Islet precursor cell (in vitro differentiated cells): ENCODE results near the gene ALX3.

Experiments
- DNase-seq: peaks from one replicate; pipeline ENCODE4 v3.0.0-alpha.2; 2018

The ALX3 gene

DNA sequence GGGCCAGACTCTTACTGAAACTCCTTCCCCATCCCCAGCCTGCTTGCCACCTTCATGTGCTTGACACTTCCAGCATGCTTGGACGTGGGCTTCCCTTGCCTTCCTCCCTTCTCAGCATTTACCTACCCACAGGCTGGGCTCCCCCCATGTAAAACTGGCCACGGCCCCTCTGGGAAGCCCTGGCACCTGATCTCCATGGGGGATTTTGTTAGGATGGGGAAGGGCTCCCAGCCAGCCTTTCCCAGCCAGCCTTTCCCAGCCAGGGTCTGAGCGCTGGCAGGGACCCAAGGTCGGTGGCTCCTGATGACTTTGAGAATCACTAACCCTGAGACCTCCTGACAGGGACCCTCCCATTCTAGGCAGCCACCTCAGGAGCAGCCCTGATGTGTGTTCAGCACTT lies 6.7 kb downstream of the ALX3 start:
- DNase-seq, result no peak

DNA sequence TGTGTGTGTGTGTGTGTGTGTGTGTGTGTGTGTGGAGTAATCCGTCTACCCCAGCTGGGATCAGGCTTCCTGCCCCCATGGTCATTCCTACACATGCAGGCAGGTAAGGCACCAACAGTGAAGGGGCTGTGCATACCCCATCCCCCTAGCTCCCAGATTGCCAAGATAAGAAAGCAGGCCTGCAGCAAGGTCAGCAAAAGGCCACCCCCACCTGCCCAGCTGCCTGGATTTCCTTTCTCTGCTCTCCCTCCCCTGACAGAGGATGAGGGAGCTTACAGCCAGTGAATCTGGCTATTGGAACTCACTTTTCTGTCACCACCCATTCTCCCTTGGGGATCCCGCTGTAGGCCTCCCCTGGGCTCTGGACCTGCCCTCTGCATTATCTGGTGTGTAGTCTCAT lies 7.9 kb downstream of the ALX3 start:
- DNase-seq, result peak; percentile 72

DNA sequence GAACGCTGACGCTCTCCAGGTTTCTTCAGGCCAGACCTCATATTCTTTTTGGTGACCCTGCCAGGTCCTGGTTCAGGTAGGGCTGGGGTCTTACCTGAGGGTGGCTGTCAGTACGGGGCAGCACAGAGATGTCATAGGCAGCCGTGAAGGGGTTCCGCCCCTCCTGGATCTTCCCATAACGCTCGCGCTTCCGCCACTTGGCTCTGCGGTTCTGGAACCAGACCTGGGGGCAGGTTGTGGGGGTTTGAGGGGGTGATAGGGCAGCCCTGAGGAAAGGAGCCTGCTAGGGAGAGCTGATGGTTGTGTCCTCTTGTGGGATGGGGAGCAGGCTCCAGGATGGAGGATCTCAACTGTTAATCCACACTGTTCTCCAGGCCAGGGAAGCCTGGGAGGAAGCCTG lies 9.1 kb downstream of the ALX3 start:
- DNase-seq, result no peak

DNA sequence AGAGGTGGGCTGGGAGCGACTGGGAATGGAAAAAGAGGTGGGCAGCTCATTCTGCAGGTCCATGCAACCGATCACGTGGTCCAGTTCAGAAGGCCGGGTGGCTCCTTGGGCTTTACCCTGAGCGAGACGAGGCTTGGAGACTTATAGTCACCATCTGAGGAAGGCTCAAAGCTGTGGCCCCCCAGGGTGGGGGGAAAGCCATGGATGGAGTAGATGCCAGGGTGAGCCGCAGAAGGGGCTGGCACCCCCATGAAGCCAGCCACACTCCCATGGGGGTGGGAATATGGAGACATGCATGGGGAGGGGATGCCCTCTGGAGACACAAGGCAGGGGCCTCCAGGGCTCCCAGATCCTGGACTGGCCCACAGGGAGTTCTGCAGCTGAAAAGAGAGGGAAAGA lies 9.8 kb downstream of the ALX3 start:
- no peak for DNase-seq

- DNase-seq, result peak; percentile 71
These were observed 10.3 kb downstream of the ALX3 start for GRCh38 chr1:110060034-110060661.

GRCh38 chr1:110059133-110059863 lies 11.2 kb downstream of the ALX3 start:
- peak; percentile 94 for DNase-seq

- no peak for DNase-seq
These were observed 11.9 kb downstream of the ALX3 start for GRCh38 chr1:110058591-110058990.

GRCh38 chr1:110057963-110058518 lies 12.4 kb downstream of the ALX3 start:
- peak; percentile 76 for DNase-seq

DNA sequence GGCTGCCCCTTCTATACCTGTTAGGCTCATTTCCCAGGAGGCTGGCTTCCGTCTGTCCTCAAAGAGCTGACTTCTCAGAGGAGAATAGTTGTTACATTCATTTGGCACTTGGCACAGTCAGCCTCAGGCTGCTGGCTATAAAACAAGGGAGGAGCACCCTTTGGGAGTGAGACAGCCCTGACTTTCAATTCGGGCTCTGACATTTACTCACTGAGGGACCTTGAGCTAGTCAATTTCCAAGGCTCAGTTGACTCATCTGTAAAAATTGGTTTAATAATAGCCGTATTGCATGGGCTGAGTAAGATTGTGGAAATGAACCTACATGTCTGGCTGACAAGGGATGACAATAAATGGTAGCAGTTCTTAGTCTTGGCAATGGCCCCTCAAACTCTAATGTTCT lies 13.7 kb downstream of the ALX3 start:
- DNase-seq, result no peak

DNA sequence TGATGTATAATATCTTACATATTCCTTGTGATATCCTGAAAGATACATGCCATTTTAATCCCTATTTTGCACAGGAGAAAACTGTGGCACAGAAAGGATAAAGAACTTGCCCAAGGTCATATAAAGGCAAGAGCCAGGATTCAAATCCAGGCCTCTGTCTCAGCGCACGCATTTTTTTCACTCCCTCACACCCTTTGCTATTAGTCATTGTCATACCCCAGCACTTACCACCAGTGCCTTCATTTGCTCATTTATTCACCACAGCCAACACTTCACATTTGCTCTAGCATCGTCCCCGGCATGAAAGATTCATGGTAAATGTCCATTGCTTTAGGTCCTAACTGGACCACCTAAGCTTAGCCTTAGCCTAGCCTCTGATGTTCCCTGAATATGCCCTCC lies 14.2 kb downstream of the ALX3 start:
- DNase-seq, result no peak

DNA sequence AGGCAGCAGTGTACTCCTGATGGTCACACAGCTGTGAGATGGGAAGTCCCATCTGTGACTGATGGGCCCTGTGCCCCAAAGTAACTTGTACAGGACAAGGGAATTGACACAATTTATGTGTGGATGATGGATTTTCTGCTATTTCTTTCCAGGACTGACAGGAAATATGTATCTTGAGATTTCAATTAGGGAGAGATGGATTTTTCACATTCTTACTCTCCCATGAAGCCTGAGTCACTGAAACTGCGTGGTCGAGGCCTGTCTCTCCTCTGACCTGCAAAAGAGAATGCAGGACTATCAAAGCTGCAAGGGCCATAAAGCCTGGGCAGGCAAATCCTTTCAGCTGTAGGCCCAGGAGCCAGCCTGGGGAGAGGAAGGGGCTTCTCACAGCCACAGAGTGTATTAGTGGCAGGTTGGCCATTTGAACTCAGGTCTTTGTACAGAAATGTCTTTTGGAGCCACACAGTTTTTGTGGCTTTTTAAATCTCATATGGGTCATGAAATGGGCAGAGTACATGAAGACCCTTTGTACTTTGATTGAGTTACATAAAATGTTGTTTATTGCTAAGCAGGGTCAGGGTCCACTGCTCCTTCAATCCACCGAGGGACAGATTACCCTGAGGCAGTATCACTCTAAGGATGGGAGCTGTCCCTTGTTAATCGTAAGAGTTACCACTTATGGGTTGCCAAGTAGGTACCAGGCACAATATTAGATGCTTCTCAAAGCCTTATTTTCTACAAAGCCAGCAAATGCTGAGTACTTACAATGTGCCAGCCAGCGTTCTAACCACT lies 14.8 kb downstream of the ALX3 start:
- DNase-seq, result no peak

- peak; percentile 87 for DNase-seq
These were observed 16.7 kb downstream of the ALX3 start for GRCh38 chr1:110053552-110054428.

- DNase-seq, result no peak
These were observed 19.2 kb downstream of the ALX3 start for GRCh38 chr1:110051262-110051648.

DNA sequence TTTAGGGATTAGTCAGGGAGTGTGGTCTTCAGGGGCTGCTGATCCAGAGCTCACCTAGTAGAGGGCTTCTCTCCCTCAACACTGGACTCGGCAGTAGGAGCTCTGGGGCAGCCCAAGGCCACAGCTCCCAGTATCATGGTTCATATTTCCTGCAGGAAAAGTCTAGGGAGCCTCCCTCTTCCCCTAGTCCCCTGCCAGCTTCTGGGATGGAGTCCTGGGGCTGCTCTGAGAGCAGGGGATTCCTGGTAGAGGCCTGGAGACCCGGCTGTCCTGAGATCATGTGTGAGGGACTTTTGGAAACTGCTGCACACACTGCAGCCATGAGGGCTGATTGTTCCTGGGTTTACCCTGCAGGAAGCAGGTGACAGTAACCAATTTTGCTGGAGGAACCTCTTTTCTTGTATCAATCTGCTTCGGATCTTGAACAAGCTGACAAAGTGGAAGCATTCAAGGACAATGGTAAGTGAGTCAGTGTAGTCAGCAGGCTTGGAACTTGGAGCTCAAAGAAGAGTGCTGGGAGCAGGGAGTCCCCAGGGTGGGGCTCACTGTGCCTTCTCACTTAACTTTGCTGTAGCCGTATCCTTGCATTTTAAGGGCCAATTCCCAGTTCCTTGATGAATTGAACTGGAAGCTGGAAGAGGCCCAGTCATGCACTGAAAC lies 19.7 kb downstream of the ALX3 start:
- no peak for DNase-seq

- DNase-seq, result no peak
These were observed 20.5 kb downstream of the ALX3 start for GRCh38 chr1:110049801-110050601.

GRCh38 chr1:110048923-110049601 lies 21.4 kb downstream of the ALX3 start:
- no peak for DNase-seq

GRCh38 chr1:110048240-110048639 lies 22.2 kb downstream of the ALX3 start:
- DNase-seq, result no peak

DNA sequence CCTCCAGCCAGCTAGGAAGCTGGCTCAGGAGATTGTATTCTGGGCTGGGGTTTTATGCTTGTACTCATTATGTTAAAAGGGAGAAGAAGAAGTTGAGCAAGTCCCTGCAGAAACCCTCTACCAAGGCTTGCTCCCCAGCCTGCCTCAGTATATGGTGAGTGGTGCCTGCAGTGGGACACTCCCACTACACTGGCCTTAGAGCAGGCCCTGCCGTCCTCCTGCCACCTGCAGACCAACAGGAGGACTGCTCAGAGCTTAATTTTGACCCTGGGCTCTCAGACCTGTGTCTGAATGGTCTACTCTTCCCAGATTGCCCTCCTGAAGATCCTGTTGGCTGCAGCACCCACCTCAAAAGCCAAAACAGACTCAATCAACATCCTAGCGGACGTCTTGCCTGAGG lies 23.0 kb downstream of the ALX3 start:
- no peak for DNase-seq

- no peak for DNase-seq
These were observed 27.5 kb downstream of the ALX3 start for GRCh38 chr1:110043016-110043415.

DNA sequence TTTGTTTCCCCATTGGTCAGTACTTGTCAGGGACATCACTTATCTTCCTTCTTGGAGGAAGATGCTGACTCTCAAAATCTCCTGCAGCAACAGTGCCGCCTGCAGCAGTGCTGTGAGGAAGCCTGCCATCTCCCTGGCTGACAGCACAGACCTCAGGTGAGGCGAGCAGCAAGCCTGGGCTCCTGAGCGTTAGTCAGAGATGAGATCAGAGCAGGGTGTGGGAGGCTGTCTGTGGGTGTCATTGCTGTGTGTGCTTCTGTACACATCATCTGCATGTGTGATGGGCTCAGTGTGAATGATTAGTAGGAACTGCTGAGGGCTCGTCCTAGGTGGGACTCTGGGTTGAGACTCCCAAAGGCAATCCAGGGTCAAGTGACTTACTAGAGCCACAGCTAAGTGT lies 29.9 kb downstream of the ALX3 start:
- no peak for DNase-seq

- DNase-seq, result no peak
These were observed 30.8 kb downstream of the ALX3 start for GRCh38 chr1:110039641-110040040.
